PC-3 (cell line): Measurements from ENCODE around the gene SLC6A6.

Experiments
- EZH2phosphoT487 ChIP-seq: fragments of 300-600 bp; sonication (generic); IDR thresholded peaks from 2 replicates; pipeline ENCODE4 v1.6.1; 2018; ENCODE audit warnings: mild to moderate bottlenecking, antibody characterized with exemption, low read length, borderline replicate concordance
- TF ChIP-seq, protein P1 (sequence below): fragments of 300-600 bp; sonication (generic); conservative IDR thresholded peaks from 2 replicates; pipeline ENCODE4 v1.5.1; 2017; ENCODE audit warnings: antibody characterized with exemption, low read depth, mild to moderate bottlenecking, low read length

GRCh38 chr3:14531856-14532395, 129.5 kb downstream of the SLC6A6 start:
- no peak for TF ChIP-seq EZH2phosphoT487
- TF ChIP-seq, protein P1, sequence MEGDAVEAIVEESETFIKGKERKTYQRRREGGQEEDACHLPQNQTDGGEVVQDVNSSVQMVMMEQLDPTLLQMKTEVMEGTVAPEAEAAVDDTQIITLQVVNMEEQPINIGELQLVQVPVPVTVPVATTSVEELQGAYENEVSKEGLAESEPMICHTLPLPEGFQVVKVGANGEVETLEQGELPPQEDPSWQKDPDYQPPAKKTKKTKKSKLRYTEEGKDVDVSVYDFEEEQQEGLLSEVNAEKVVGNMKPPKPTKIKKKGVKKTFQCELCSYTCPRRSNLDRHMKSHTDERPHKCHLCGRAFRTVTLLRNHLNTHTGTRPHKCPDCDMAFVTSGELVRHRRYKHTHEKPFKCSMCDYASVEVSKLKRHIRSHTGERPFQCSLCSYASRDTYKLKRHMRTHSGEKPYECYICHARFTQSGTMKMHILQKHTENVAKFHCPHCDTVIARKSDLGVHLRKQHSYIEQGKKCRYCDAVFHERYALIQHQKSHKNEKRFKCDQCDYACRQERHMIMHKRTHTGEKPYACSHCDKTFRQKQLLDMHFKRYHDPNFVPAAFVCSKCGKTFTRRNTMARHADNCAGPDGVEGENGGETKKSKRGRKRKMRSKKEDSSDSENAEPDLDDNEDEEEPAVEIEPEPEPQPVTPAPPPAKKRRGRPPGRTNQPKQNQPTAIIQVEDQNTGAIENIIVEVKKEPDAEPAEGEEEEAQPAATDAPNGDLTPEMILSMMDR: no peak
